Measurements from ENCODE around the gene POLR3GL.
"Not testable (repeated sequence)": the region's sequence is repeated elsewhere in the genome, so short reads cannot be mapped to it uniquely, and the experiment has no call there.

Gene POLR3GL

GRCh38 chr1:146021622-146022402 lies 57.3 kb downstream of the POLR3GL start, which contains the start of gene HJV:
TSS of gene HJV (minus strand) at chr1:146021735. CDS start at chr1:146020231, 1,504 bp downstream.
- DNase-seq = no peak

- DNase-seq = no peak
Measured at GRCh38 chr1:146022403-146023127, 58.1 kb downstream of the POLR3GL start.

GRCh38 chr1:146025787-146026495 lies 61.5 kb downstream of the POLR3GL start:
- not testable (repeated sequence) for DNase-seq

GRCh38 chr1:146026650-146027049 lies 62.2 kb downstream of the POLR3GL start:
- DNase-seq = not testable (repeated sequence)

Data from CD4-positive, alpha-beta T cell treated with Interleukin-21 for 1 hour (primary cell).